ENCODE measurements around the gene KDM5D. TPM values are rescaled to one million over a fixed set of nuclear protein-coding genes. Genes with fewer than 3 reads are reported as not detected.

The KDM5D gene
- 10 to 100 TPM in 2 of 5 donors, 1 to 10 TPM in 1, under 1 TPM in 1, not detected in 1; 0.58 to 86.1 (median 28.7) TPM for total RNA-seq
- polyA plus RNA-seq = 10 to 100 TPM in 1 of 3 donors, 1 to 10 TPM in 1, not detected in 1; 6.8 to 19.1 TPM
- long read RNA-seq, donor 1 = 0 reads
- long read RNA-seq, donor 2 = 0 reads
- long read RNA-seq, donor 3 = 0 reads
- long read RNA-seq, donor 4 = 0 reads
- long read RNA-seq, donor 5 = 0 reads
- long read RNA-seq, donor 6 = 0 reads
- long read RNA-seq, donor 7 = 0 reads
- long read RNA-seq, donor 8 = 0 reads
- long read RNA-seq, donor 9, partial matches to known transcripts = 8 of 8 reads
- long read RNA-seq, donor 9, other reads (novel, unspliced or antisense) = 0 of 8 reads
- long read RNA-seq, donor 10 = 0 reads

DNA sequence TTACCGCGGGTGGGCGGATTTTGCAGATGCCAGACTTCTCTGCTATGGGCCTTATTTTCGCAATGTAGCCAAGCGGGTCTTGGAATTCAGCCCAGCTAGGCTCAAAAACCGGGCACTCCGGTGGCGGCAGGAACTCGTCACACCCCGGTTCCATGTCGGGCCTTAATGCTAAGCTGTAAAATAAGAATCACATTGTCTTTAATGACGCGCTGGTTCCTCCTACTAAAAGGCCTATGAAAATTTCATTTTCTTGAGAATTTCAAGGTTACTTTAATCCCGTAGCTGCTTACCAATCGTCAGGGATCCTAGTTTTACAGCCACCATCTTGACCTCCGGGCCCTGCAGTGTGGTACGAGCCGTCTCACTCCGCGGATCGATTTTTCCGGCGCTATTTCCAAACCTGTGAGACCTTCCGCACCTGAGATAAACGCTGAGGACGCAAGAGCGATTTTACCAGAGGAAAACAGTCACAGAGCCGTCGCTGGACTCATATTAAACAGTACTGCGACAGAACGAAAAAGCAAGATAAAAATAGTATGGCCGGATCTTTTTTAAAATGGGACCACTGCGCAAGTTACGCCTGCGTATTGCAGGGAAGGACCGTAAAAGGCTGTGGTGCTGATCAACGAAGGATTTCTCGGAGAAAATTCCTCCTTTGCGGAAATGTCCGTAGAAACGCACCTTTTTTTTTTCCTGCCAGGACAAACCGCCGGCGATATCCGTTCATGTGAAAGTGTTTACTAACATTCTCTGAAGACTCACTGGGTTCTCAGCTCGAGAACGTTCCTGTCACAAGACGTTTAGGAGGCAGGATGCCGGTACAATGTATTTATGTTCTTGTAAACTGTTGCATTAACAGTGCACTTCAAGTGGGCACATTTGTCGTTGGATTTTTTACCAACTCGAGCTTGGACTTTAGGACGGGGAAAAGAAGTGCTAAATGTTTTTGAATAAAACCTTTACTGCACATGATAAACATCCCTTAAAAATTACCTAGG is at the start of gene KDM5D:
TSS of gene KDM5D (minus strand) at position 346 of the 998 bp plus-strand sequence. CDS start at position 154, 192 bp downstream.
- Histone ChIP-seq H3K27ac (peak within 1 kb of the TSS in 2 of 5 donors; percentile 83 to 87), H3K4me1 (peaks cover 0 to 19% (median 0%) of the 10 kb centered on the region in 4 donors), H3K9me3 (no peaks in the 10 kb centered on the region), H3K4me3 (peak within 1 kb of the TSS in 2 of 4 donors; percentile 51 to 54), H3K27me3 (no peaks in the 10 kb centered on the region), H3K36me3 (peaks cover 0 to 22% (median 4%) of the 10 kb centered on the region in 4 donors)
- WGBS, 5 donors = 0% methylated on average over 52 of the region's 52 CpGs; no CpG with 5 or more reads in 2 of the 5 donors
- DNase-seq = no peak
- intact Hi-C loops (cut with DNase I; ENCODE audit: low total_unique reads) = no loop called here
- no peak for TF ChIP-seq POLR2A (IDR thresholded peaks at IDR 0.05)
- no peak for TF ChIP-seq POLR2AphosphoS5 (IDR thresholded peaks at IDR 0.05)
- TF ChIP-seq, protein P1, sequence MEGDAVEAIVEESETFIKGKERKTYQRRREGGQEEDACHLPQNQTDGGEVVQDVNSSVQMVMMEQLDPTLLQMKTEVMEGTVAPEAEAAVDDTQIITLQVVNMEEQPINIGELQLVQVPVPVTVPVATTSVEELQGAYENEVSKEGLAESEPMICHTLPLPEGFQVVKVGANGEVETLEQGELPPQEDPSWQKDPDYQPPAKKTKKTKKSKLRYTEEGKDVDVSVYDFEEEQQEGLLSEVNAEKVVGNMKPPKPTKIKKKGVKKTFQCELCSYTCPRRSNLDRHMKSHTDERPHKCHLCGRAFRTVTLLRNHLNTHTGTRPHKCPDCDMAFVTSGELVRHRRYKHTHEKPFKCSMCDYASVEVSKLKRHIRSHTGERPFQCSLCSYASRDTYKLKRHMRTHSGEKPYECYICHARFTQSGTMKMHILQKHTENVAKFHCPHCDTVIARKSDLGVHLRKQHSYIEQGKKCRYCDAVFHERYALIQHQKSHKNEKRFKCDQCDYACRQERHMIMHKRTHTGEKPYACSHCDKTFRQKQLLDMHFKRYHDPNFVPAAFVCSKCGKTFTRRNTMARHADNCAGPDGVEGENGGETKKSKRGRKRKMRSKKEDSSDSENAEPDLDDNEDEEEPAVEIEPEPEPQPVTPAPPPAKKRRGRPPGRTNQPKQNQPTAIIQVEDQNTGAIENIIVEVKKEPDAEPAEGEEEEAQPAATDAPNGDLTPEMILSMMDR (IDR thresholded peaks at IDR 0.05) = no peak

DNA sequence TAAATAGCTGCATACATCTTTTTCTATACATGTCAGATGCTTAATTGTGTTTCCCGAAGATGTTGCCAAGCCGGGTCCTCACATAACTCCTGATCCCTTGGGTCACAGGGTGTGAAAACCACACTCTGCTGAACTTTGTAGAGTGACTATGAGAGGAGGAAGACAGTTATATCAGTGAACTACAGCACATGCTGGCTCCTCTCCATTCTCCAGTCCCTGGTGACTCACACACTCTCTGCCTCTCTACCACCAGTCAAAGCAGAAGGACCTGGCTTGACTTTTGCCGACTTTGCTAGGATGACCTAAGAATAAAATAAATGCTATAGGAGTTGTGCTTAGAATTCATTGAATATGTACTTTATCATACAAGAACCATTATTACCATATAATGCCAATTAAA is 23.8 kb upstream of the KDM5D start:
- H3K36me3 ChIP-seq = no peaks in the 10 kb centered on the region
- intact Hi-C loops (cut with DNase I; ENCODE audit: low total_unique reads) = no loop called here
- no peak for DNase-seq
- TF ChIP-seq, protein P1 (IDR thresholded peaks at IDR 0.05) = no peak
- TF ChIP-seq POLR2A (IDR thresholded peaks at IDR 0.05) = no peak
- no peak for TF ChIP-seq POLR2AphosphoS5 (IDR thresholded peaks at IDR 0.05)
- no peak for TF ChIP-seq EP300 (IDR thresholded peaks at IDR 0.05)
- no peak overlapping the region for H3K27ac ChIP-seq
- H3K4me1 ChIP-seq = no peaks in the 10 kb centered on the region
- H3K27me3 ChIP-seq = no peaks in the 10 kb centered on the region
- no peak overlapping the region for H3K4me3 ChIP-seq
- WGBS, 5 donors = 78 to 80% (median 80%) methylated on average over 3 of the region's 3 CpGs; no CpG with 5 or more reads in 2 of the 5 donors
- H3K9me3 ChIP-seq = no peaks in the 10 kb centered on the region

- no peak for DNase-seq
- H3K4me1 ChIP-seq = peaks cover 0 to 32% (median 0%) of the 10 kb centered on the region in 4 donors
- H3K27ac ChIP-seq = peak overlapping the region in 1 of 5 donors; percentile 87
- no peaks in the 10 kb centered on the region for H3K9me3 ChIP-seq
- intact Hi-C loops (cut with DNase I; ENCODE audit: low total_unique reads) = no loop called here
- WGBS, 5 donors = 60 to 63% (median 63%) methylated on average over 8 of the region's 8 CpGs; no CpG with 5 or more reads in 2 of the 5 donors
- TF ChIP-seq, protein P1 (IDR thresholded peaks at IDR 0.05) = no peak
- TF ChIP-seq EP300 (IDR thresholded peaks at IDR 0.05) = no peak
- TF ChIP-seq POLR2AphosphoS5 (IDR thresholded peaks at IDR 0.05) = no peak
- peak overlapping the region in 2 of 4 donors; percentile 51 to 54 for H3K4me3 ChIP-seq
- peaks cover 0 to 29% (median 4%) of the 10 kb centered on the region in 4 donors for H3K36me3 ChIP-seq
- no peaks in the 10 kb centered on the region for H3K27me3 ChIP-seq
Measured at GRCh38 chrY:19743331-19743730, 1.2 kb downstream of the KDM5D start.

- intact Hi-C loops (cut with DNase I; ENCODE audit: low total_unique reads) = no loop called here
- H3K27ac ChIP-seq = no peak overlapping the region
Measured at GRCh38 chrY:19742153-19742552, 2.4 kb downstream of the KDM5D start.

More at GRCh38 chrY:19742153-19742552, 2.4 kb downstream of the KDM5D start:
- DNase-seq = no peak
- Histone ChIP-seq H3K4me1 (peaks cover 0 to 37% (median 0%) of the 10 kb centered on the region in 4 donors), H3K9me3 (no peaks in the 10 kb centered on the region), H3K27me3 (no peaks in the 10 kb centered on the region), H3K4me3 (peak overlapping the region in 1 of 4 donors; percentile 3), H3K36me3 (peaks cover 0 to 30% (median 4%) of the 10 kb centered on the region in 4 donors)
- TF ChIP-seq, protein P1 (IDR thresholded peaks at IDR 0.05) = no peak
- TF ChIP-seq POLR2A (IDR thresholded peaks at IDR 0.05) (no peak), EP300 (IDR thresholded peaks at IDR 0.05) (no peak), POLR2AphosphoS5 (IDR thresholded peaks at IDR 0.05) (no peak)
